ENCODE results near the gene ASB15.

The ASB15 gene

DNA sequence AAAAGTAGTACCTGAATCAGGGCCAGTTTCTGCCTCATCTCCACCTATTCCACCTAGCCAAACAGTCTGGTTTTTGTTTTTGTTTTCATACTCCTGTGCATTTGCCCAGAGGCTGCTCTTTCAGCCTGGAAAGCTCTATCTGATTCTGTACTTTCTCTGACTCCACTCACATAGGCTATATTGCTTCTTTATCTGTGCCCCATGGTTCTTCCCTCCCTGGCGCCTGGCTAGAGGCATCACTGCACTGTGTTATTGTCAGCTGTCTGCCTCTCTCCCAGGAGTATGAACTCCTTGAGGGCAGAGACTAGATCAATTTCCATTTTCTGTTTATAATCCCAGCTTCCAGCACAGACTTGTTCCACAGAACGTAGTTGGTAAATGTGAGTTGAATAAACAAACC is 49.0 kb downstream of the ASB15 start:
- H3K4me3 ChIP-seq (ENCODE audit: low read depth, low read length): no peak overlapping the region
- no peak for TF ChIP-seq POLR2A (IDR thresholded peaks at IDR 0.05; ENCODE audit: extremely low read depth, insufficient read length)
- TF ChIP-seq MYC (IDR thresholded peaks at IDR 0.05; ENCODE audit: low read depth, low read length): no peak
- TF ChIP-seq, protein P1, sequence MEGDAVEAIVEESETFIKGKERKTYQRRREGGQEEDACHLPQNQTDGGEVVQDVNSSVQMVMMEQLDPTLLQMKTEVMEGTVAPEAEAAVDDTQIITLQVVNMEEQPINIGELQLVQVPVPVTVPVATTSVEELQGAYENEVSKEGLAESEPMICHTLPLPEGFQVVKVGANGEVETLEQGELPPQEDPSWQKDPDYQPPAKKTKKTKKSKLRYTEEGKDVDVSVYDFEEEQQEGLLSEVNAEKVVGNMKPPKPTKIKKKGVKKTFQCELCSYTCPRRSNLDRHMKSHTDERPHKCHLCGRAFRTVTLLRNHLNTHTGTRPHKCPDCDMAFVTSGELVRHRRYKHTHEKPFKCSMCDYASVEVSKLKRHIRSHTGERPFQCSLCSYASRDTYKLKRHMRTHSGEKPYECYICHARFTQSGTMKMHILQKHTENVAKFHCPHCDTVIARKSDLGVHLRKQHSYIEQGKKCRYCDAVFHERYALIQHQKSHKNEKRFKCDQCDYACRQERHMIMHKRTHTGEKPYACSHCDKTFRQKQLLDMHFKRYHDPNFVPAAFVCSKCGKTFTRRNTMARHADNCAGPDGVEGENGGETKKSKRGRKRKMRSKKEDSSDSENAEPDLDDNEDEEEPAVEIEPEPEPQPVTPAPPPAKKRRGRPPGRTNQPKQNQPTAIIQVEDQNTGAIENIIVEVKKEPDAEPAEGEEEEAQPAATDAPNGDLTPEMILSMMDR (IDR thresholded peaks at IDR 0.05; ENCODE audit: low read depth, low read length): no peak
- TF ChIP-seq, protein P2, sequence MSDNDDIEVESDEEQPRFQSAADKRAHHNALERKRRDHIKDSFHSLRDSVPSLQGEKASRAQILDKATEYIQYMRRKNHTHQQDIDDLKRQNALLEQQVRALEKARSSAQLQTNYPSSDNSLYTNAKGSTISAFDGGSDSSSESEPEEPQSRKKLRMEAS (IDR thresholded peaks at IDR 0.05; ENCODE audit: low read depth, low read length): no peak
- DNase-seq (ENCODE audit: low read depth): no peak

DNA sequence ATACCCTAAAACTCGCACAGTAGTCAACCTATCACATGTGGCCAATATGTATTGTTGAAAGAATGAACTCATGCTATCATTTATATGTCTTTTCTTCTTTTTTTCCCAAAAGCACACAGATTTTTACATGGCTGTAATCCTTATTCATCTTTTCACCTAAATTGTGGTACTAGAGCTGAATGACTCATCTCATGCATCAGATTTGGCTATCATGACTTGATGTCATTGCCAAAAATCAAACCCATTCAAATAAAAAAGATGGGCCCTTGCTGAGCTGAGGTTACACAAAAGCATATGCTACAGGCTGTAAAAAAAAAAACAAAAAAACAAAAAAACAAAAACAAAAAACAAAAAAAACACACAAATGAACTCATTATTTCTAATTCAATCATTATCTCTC is 50.8 kb downstream of the ASB15 start:
- TF ChIP-seq, protein P1 (IDR thresholded peaks at IDR 0.05; ENCODE audit: low read depth, low read length): no peak
- TF ChIP-seq, protein P2 (IDR thresholded peaks at IDR 0.05; ENCODE audit: low read depth, low read length): no peak
- no peak for TF ChIP-seq POLR2A (IDR thresholded peaks at IDR 0.05; ENCODE audit: extremely low read depth, insufficient read length)
- TF ChIP-seq MYC (IDR thresholded peaks at IDR 0.05; ENCODE audit: low read depth, low read length): no peak
- no peak for DNase-seq (ENCODE audit: low read depth)
- H3K4me3 ChIP-seq (ENCODE audit: low read depth, low read length): no peak overlapping the region

DNA sequence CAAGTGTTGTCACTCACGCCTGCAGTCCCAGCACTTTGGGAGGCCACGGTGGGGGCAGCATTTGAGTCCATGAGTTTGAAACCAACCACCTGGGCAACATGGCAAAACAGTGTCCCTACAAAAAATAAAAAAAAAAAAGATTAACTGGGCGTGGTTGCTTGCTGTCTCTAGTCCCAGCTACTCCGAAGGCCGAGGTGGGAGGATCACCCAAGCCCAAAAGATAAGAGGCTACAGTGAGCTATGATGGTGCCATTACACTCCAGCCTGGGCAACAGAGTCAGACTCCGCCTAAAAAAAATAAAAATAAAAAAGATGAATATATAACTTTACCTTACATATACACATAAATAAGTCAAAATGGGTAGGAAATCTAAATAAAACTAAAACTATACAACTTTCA is 51.5 kb downstream of the ASB15 start:
- DNase-seq (ENCODE audit: low read depth): no peak
- TF ChIP-seq, protein P1 (IDR thresholded peaks at IDR 0.05; ENCODE audit: low read depth, low read length): no peak
- TF ChIP-seq POLR2A (IDR thresholded peaks at IDR 0.05; ENCODE audit: extremely low read depth, insufficient read length) (no peak), MYC (IDR thresholded peaks at IDR 0.05; ENCODE audit: low read depth, low read length) (no peak)
- TF ChIP-seq, protein P2 (IDR thresholded peaks at IDR 0.05; ENCODE audit: low read depth, low read length): no peak
- H3K4me3 ChIP-seq (ENCODE audit: low read depth, low read length): no peak overlapping the region

DNA sequence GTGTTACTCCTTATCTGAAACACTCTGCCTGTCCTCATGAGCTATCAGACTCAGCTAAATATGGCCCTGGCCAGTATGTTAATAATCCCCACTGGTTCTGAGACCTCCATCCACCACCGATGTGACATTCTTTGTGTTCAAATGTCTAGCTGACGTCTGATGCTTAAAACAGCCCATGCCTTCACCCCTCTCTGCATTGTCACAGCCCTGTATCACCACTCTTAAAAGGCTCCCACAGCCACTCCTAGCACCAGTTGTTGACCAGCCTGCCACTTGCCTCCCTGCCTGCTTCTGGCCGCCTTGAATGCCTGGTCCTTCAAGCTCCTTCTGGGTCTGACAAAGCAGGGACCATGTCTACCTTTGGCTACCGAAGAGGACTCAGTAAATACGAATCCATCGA is 54.0 kb downstream of the ASB15 start, which contains the start of gene LMOD2:
TSS of gene LMOD2 (plus strand) at position 253 of the 400 bp plus-strand sequence. CDS start at position 351, 98 bp downstream.
- no peak within 1 kb of the TSS for H3K4me3 ChIP-seq (ENCODE audit: low read depth, low read length)
- TF ChIP-seq, protein P1 (IDR thresholded peaks at IDR 0.05; ENCODE audit: low read depth, low read length): no peak
- TF ChIP-seq POLR2A (IDR thresholded peaks at IDR 0.05; ENCODE audit: extremely low read depth, insufficient read length) (no peak), MYC (IDR thresholded peaks at IDR 0.05; ENCODE audit: low read depth, low read length) (no peak)
- TF ChIP-seq, protein P2 (IDR thresholded peaks at IDR 0.05; ENCODE audit: low read depth, low read length): no peak
- no peak for DNase-seq (ENCODE audit: low read depth)

DNA sequence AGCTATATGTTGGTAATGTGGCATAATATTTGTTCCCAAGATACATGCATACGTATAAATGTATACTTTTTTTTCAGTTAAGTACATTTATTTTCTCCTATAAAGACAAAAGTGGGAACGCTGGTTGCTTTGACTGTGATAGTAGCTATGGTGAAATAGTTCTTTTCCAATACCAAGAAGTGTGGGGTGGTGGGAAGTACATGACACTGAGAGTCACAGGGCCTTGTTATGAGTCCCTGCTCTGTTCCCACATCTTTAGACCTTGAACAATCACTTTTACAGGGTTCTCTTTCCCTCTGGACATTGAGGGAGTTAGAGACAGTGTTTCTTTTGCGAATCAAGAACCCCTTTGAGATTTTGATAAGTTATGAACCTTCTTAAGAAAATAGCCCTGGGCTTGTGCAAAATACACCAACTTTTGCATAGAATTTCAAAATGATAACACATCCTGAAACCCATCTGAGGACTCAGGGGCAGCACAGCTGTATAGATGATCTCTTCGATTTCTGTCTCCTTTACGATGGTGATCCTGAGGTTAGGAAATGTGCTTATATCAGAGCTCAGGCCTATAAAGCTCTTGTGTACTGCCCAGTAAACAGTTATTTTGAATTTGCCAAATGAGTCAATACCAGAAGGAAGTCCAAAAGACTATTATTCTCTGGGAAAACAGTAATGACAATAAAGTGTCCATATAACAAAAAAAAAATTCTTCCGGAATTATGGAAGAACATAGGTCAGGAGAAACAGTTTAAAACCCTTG is 55.1 kb downstream of the ASB15 start:
- no peak overlapping the region for H3K4me3 ChIP-seq (ENCODE audit: low read depth, low read length)
- DNase-seq (ENCODE audit: low read depth): no peak
- TF ChIP-seq POLR2A (IDR thresholded peaks at IDR 0.05; ENCODE audit: extremely low read depth, insufficient read length) (no peak), MYC (IDR thresholded peaks at IDR 0.05; ENCODE audit: low read depth, low read length) (no peak)
- TF ChIP-seq, protein P2 (IDR thresholded peaks at IDR 0.05; ENCODE audit: low read depth, low read length): no peak
- TF ChIP-seq, protein P1 (IDR thresholded peaks at IDR 0.05; ENCODE audit: low read depth, low read length): no peak

All from NB4 (cell line).